HG02981 (cell line): Measurements from ENCODE around the gene HIPK4.
"Not testable (repeated sequence)": the region's sequence is repeated elsewhere in the genome, so short reads cannot be mapped to it uniquely, and the experiment has no call there.

Experiments
- ATAC-seq: cut with Tn5 transposase; IDR thresholded peaks from one replicate; pipeline ENCODE4 v1.9.1; 2021; ENCODE audit warnings: mild to moderate bottlenecking, moderate library complexity; ENCODE audit not compliant: unreplicated experiment

HIPK4 gene

DNA sequence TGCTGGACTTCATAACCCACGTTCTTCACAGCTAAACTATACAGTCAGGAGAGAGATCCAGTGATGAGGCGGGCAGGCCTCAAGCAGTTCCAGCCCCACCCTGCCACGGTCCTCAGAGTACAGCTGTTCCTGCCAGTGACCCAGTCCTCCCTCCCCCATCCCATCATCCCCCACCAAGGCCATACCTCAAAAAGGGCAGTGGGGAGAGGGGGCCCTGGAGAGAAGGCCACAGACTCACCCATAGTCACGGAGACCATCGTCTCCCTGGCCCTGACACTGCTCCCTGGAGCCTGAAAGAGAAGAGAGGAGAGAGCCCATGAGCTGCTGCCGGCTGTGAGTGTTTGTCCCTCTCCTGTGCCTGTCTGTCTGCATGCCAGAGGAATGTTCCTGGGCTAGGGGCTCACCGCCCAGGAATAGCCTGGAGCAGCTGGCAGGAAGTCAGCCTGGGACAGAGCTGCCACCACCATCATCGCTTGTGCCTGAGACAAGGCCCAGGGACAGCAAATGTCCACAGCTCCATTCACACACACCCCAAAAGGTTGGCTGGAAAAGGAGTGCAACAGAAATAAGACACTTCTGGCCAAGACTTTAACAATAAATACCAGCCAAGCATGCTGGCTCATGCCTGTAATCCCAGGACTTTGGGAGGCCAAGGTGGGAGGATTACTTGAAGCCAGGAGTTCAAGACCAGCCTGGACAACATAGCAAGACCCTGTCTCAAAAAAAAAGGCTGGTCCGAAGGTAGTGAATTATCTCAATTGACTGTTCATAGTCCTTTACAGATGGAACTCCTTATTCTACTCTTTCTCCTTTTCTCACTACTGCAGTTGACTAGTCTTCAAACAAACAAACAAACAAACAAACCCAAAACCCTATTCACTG, 48.1 kb downstream of the HIPK4 start:
- no peak for ATAC-seq

GRCh38 chr19:40339018-40339728, 50.8 kb downstream of the HIPK4 start:
- no peak for ATAC-seq

- no peak for ATAC-seq
Measured at GRCh38 chr19:40337594-40337993, 52.4 kb downstream of the HIPK4 start.

GRCh38 chr19:40337107-40337506, 52.9 kb downstream of the HIPK4 start:
- no peak for ATAC-seq

DNA sequence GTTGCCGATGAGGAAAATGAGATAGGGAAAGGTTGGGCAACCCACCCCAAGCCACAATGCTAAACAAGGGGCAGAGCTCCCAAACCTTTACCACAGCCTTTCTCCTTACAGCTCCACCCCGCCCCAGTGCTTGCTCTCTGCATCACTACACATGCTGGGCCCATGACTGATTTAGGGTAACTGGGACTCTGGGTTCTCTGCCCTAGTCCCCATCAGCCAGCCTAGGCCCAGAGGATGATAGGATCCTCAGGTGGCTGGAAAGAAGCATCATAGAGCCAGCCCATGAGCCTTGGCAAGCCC, 53.4 kb downstream of the HIPK4 start:
- ATAC-seq: no peak

GRCh38 chr19:40335855-40336600, 54.0 kb downstream of the HIPK4 start:
- ATAC-seq: no peak

DNA sequence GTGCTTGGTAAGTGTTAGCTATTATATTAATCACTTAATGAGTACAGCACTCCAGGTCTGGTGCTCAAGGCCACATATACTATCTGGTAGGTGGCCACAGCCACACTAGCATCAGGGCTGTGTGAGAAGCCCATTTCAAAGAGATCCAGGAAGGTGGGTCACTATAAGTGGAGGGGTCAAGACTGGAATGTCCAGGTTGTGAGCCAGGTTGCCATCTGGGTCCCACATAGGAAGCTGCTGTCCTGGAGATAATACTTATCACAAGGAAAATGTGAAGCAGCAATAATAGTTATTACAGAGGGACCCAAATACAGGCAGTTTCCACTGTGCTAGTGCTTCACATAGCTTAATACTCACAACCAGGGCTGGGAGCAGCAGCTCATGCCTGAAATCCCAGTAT, 54.9 kb downstream of the HIPK4 start:
- no peak for ATAC-seq

DNA sequence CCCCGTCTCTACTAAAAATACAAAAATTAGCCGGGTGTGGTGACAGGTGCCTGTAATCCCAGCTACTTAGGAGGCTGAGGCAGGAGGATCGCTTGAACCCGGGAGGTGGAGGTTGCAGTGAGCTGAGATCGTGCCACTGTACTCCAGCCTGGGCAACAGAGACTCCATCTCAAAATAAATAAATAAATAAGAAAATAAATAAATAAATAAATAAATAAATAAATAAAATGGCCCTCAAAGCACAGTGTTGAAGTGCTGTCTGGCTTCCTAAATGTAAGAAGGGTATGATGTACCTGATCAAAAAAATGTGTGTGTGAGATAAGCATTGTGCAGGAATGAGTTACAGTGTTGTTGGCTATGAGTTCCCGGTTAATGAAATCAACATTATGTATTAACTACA, 56.9 kb downstream of the HIPK4 start:
- not testable (repeated sequence) for ATAC-seq

DNA sequence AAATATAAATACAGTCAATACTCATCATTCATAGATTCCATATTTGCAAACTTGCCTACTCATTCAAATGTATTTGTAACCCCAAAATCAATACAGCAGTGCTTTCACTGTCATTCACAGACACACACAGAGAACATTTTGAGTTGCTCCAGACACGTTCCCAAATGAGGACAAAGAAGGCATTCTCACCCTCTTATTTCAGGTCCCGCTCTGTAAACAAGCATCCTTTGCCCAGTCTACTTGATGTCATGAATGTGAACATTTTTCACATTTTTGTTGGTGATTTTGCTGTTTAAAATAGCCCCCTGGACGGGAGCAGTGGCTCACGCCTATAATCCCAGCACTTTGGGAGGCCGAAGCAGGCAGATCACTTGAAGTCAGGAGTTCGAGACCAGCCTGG, 57.3 kb downstream of the HIPK4 start:
- ATAC-seq: no peak

GRCh38 chr19:40331052-40331451, 58.9 kb downstream of the HIPK4 start:
- no peak for ATAC-seq
